WI38 (cell line): ENCODE data around the gene WWOX.

Experiments
- H3K4me3 ChIP-seq: 2 replicates; pipeline ENCODE4 v1.5.1; 2011; ENCODE audit warnings: low read depth, mild to moderate bottlenecking, control low read depth, low read length
- TF ChIP-seq, protein P1 (sequence below): IDR thresholded peaks from 2 replicates; pipeline ENCODE4 v1.5.1; 2012; ENCODE audit warnings: low read depth, mild to moderate bottlenecking, control low read depth, low read length

WWOX gene

DNA sequence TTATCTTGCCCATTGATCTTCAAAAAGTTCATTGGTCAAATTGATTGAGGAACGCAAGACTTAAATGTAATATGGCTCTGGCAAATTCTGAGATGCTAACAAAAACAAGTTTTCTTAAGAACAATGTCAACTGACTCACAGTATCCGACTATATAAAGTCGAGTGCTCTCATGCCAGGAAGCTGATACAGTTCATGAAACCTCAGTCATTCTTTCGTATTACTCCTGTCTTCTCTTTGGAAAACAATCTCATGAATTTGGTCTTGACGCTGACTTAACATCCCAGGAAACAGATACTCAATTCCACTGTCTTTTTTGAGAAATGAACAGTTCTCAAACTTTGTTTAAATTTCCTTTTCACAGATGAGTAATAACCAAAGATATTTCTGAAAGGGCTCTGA lies 796.2 kb downstream of the WWOX start:
- H3K4me3 ChIP-seq, result no peak overlapping the region
- TF ChIP-seq, protein P1, sequence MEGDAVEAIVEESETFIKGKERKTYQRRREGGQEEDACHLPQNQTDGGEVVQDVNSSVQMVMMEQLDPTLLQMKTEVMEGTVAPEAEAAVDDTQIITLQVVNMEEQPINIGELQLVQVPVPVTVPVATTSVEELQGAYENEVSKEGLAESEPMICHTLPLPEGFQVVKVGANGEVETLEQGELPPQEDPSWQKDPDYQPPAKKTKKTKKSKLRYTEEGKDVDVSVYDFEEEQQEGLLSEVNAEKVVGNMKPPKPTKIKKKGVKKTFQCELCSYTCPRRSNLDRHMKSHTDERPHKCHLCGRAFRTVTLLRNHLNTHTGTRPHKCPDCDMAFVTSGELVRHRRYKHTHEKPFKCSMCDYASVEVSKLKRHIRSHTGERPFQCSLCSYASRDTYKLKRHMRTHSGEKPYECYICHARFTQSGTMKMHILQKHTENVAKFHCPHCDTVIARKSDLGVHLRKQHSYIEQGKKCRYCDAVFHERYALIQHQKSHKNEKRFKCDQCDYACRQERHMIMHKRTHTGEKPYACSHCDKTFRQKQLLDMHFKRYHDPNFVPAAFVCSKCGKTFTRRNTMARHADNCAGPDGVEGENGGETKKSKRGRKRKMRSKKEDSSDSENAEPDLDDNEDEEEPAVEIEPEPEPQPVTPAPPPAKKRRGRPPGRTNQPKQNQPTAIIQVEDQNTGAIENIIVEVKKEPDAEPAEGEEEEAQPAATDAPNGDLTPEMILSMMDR, result no peak

DNA sequence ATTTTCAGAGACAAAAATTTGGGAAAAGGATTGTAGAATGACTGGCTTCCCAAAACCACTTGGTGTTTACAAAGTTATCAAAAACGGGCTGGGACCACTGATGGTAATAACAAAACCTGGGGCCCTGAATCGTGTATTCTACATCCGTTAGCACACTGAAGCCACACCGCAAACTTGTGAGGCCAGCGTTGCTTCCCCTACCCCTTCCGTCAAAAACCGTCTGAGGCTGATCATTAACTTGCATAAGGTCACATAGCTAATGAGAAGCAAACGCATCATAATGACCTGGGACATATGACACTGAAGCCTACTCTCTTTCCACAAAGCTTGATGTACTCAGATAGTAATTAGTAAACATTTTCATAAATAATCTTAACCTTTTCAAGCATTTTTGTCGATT lies 796.8 kb downstream of the WWOX start:
- TF ChIP-seq, protein P1, result no peak

DNA sequence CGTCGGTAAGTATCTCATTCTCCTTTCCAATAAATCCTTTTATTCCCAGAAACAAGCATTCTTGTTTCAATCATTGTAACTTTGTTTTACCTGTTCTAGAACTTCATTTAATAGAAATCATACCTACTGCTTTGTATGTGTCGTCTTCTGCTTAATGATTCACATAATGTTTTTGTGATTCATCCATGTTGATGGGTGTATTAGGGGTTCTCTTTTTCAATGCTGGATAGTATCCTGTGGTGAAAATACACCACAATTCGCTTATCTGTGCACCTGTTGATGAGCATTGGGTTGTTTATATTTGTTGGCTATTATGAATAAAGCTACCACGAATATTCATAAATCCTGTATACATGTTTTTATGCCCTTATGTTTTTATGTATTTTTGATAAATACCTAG lies 797.8 kb downstream of the WWOX start:
- H3K4me3 ChIP-seq, result no peak overlapping the region
- TF ChIP-seq, protein P1, result no peak

More for the DNA sequence above, 796.8 kb downstream of the WWOX start:
- H3K4me3 ChIP-seq, result no peak overlapping the region

DNA sequence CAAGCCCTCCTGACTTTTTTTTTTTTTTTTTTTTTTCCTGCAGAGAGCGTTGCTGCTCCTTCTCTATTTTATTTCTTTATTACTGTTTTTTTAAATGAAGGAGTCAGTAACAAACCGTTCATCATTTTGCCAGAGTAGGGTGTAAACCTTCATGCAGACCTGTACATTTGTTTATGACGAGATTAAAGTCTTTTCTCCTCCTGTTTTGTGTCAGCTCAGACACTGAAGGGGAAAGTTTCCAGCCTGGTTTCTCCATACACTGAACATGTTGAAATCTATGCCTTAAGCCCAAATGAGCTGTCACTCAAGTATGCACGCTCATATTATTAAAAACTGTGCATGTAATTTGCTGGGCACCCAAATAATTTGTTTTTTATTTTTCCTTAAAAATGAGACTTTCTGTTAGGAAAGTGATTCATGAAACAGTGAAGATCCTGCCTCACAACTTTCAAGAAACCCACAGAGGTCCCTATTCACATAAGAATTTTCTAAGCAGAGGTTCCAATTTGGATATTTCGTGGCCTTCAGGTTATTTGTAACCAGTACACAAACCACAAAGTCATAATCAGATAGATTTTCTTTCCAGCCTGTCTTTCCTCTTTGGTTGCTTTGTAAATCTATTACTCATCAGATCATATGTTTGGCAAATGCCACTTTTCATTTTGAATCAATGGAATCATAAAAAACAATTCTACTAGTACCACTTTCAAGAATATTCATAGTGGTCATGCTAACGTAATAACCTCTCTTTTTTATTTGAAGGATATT lies 800.8 kb downstream of the WWOX start:
- H3K4me3 ChIP-seq, result no peak overlapping the region
- TF ChIP-seq, protein P1, result no peak

DNA sequence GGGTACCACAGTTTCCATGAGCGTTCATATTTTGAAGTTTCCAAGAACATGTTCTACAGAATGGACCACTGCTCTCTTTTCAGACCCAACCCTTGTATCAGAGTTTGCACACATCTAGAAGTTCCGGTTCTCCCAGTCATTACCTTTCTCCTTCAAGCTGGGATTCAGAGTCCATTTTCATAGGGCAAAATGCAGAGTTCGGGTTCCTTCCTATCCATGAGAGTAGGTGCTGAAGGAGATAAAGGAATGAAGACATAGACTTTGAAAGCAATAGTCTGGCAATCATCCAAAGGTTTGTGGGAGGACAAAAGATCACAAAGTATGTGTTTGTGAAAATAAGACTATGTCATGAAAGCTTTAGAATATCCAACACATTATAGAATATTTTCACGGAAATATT lies 801.5 kb downstream of the WWOX start:
- H3K4me3 ChIP-seq, result no peak overlapping the region
- TF ChIP-seq, protein P1, result no peak

DNA sequence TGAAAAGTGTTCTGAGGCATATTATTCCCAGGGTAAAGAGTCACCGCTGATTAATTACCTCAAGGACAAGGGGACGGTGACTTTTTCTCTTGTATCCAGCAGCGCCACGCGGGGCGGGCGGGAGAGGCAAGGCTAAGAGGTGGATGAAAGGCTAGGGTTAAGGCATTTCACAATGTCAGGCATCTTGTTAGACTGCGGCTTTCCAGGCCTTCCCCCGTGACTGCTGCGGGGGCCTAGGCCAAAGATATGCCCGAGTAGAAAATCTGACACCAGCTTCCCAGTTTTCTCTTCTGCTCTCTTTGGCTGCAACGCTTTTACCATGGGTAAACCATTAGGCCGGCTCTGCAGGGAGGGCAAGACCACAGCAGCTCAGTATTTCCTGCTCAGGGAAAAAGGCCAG lies 802.9 kb downstream of the WWOX start:
- TF ChIP-seq, protein P1, result no peak
- no peak overlapping the region for H3K4me3 ChIP-seq

DNA sequence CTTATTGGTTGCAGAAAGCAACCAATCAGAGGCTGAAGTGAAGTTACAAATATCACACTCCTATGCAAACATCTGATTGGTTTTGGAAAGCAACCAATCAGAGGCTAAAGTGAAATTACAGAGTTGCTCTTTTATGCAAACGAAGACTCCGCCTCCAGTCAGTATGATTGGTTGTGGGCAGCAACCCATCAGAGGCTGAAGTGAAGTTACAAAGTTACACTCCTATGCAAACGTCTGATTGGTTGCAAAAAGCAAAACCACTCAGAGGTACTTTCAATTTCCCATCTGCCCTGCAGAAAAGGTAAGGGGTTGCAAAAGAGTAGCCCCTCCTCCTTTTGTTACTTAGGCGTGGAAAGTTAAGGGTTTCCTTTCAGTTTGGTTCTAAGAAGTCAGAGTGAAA lies 803.8 kb downstream of the WWOX start:
- TF ChIP-seq, protein P1, result no peak
- no peak overlapping the region for H3K4me3 ChIP-seq
